GM12878 (cell line): Measurements from ENCODE around the gene ZNF106. TPM values are rescaled to one million over a fixed set of nuclear protein-coding genes. Genes with fewer than 3 reads are reported as not detected.

Experiments
- BHLHE40 ChIP-seq, 2 experiments: fragments of 450-650 bp in 1 of 2; IDR thresholded peaks; 2 replicates each; pipeline ENCODE4 v1.6.1; 2011 to 2017; ENCODE audit warnings: low read depth in 2 of 2, borderline replicate concordance in 1 of 2, improper control_type of control experiment in 1 of 2, low read length in 1 of 2, mild to moderate bottlenecking in 1 of 2
- CBX3 ChIP-seq: fragments of 200-600 bp; sonication (generic); IDR thresholded peaks from 2 replicates; pipeline ENCODE4 v1.6.1; 2016; ENCODE audit warnings: low read depth, borderline replicate concordance
- CHD2 ChIP-seq: IDR thresholded peaks from 2 replicates; pipeline ENCODE4 v1.6.1; 2011; ENCODE audit warnings: low read depth, low read length, improper control_type of control experiment, borderline replicate concordance
- ETV6 ChIP-seq, 2 experiments: fragments of 450-650 bp in 1 of 2; IDR thresholded peaks in 1 of 2; conservative IDR thresholded peaks in 1 of 2; 2 replicates each; pipeline ENCODE4 v1.6.1; 2014; ENCODE audit warnings: antibody characterized with exemption in 1 of 2, borderline replicate concordance in 1 of 2, low read depth in 1 of 2, mild to moderate bottlenecking in 1 of 2, moderate library complexity in 1 of 2
- HCFC1 ChIP-seq: fragments of 150-350 bp; IDR thresholded peaks from 2 replicates; pipeline ENCODE4 v1.6.1; 2014; ENCODE audit warnings: low read length
- IKZF1 ChIP-seq: fragments of 450-650 bp; conservative IDR thresholded peaks from 2 replicates; pipeline ENCODE4 v1.6.1; 2017; ENCODE audit warnings: antibody characterized with exemption, mild to moderate bottlenecking
- JUNB ChIP-seq: IDR thresholded peaks from 2 replicates; pipeline ENCODE4 v1.6.1; 2016; ENCODE audit warnings: antibody characterized with exemption, mild to moderate bottlenecking
- MXI1 ChIP-seq: fragments of 150-350 bp; IDR thresholded peaks from 2 replicates; pipeline ENCODE4 v1.6.1; 2011; ENCODE audit warnings: low read depth, mild to moderate bottlenecking, inconsistent platforms, low read length, improper control_type of control experiment
- NBN ChIP-seq: fragments of 450-650 bp; IDR thresholded peaks from 2 replicates; pipeline ENCODE4 v1.6.1; 2016
- NKRF ChIP-seq: fragments of 450-650 bp; conservative IDR thresholded peaks from 2 replicates; pipeline ENCODE4 v1.6.1; 2017; ENCODE audit warnings: mild to moderate bottlenecking, moderate library complexity
- NR2F1 ChIP-seq: fragments of 450-650 bp; conservative IDR thresholded peaks from 2 replicates; pipeline ENCODE4 v1.6.1; 2017; ENCODE audit warnings: mild to moderate bottlenecking
- PML ChIP-seq: IDR thresholded peaks from 2 replicates; pipeline ENCODE4 v1.6.1; 2012; ENCODE audit warnings: low read length, inconsistent platforms
- POLR2AphosphoS2 ChIP-seq: IDR thresholded peaks from 2 replicates; pipeline ENCODE4 v1.6.1; 2011; ENCODE audit warnings: low read depth, mild to moderate bottlenecking, low read length, improper control_type of control experiment, moderate library complexity
- RBBP5 ChIP-seq: fragments of 200-600 bp; sonication (generic); conservative IDR thresholded peaks from 2 replicates; pipeline ENCODE4 v1.6.1; 2016
- SIN3A ChIP-seq: IDR thresholded peaks from 2 replicates; pipeline ENCODE4 v1.6.1; 2012; ENCODE audit warnings: low read depth, low read length, improper control_type of control experiment
- SKIL ChIP-seq: fragments of 450-650 bp; IDR thresholded peaks from 2 replicates; pipeline ENCODE4 v1.6.1; 2017; ENCODE audit warnings: mild to moderate bottlenecking, low read depth, inconsistent platforms; ENCODE audit not compliant: poor library complexity, severe bottlenecking
- STAT1 ChIP-seq: fragments of 450-650 bp; conservative IDR thresholded peaks from 2 replicates; pipeline ENCODE4 v1.6.1; 2014; ENCODE audit warnings: antibody characterized with exemption, mild to moderate bottlenecking
- TAF1 ChIP-seq: IDR thresholded peaks from 2 replicates; pipeline ENCODE4 v1.6.1; 2011; ENCODE audit warnings: mild to moderate bottlenecking, low read depth, low read length, borderline replicate concordance
- ZNF24 ChIP-seq: fragments of 450-650 bp; IDR thresholded peaks from 2 replicates; pipeline ENCODE4 v1.6.1; 2017; ENCODE audit warnings: antibody characterized with exemption, mild to moderate bottlenecking
- ZNF687 ChIP-seq: fragments of 450-650 bp; IDR thresholded peaks from 2 replicates; pipeline ENCODE4 v1.6.1; 2017; ENCODE audit warnings: mild to moderate bottlenecking, moderate library complexity
- polyA plus RNA-seq, 11 experiments: library from polyadenylated mRNA; depleted of rRNA in 4 of 11; unstranded in 6 of 11; stranded (reverse) in 5 of 11; fragments of >200 nt; fragmentation: Nextera tagmentation in 4 of 11; fragmentation: Illumina TruSeq in 1 of 11; extraction: Ambion mirVana in 4 of 11; extraction: Trizol in 1 of 11; gene quantifications; 1 replicate in 1 of 11; 2 replicates in 10 of 11; pipeline versions ENCODE4 v1.2.1 to v1.2.3, GENCODE V29; 2011 to 2016; ENCODE audit warnings: inconsistent platforms in 2 of 11, missing spikeins in 2 of 11, low read depth in 1 of 11
- total RNA-seq, 4 experiments: library from RNA; depleted of rRNA in 3 of 4; stranded (reverse); fragments of >200 nt in 3 of 4; fragmentation: Illumina TruSeq in 1 of 4; extraction: Trizol in 1 of 4; gene quantifications; 2 replicates each; pipeline versions ENCODE4 v1.2.1 to v1.2.3, GENCODE V29; 2013 to 2021

The ZNF106 gene
- total and polyA plus RNA-seq, 10 of the 15 experiments (the other 5 are each of a cell fraction or from before 2014, with no cell fraction given) = 10.7 to 45.3 (median 32.5) TPM

GRCh38 chr15:42495361-42496212 is 4.6 kb upstream of the ZNF106 start, which contains the start of gene SNAP23 (continued):
- no peak for TF ChIP-seq CBX3
- peak; percentile 89 for TF ChIP-seq SIN3A
- TF ChIP-seq NR2F1 = no peak
- peak; percentile 73 for TF ChIP-seq IKZF1
- TF ChIP-seq TAF1 = peak; percentile 32; the same call in 1 of the 2 replicates
- no peak for TF ChIP-seq JUNB
- peak; percentile 29; the same call in 1 of the 2 replicates for TF ChIP-seq HCFC1
- peak; percentile 75; the same call in 1 of the 2 replicates for TF ChIP-seq PML
- TF ChIP-seq ETV6 (conservative IDR thresholded peaks at IDR 0.05 in 1 of 2, IDR thresholded peaks at IDR 0.05 in 1 of 2; ENCODE audit: borderline replicate concordance in 1 of 2, low read depth in 1 of 2) = no peak; a peak in 1 of 4 replicates
- TF ChIP-seq NKRF = peak; percentile 58
- TF ChIP-seq ZNF24 = no peak
- TF ChIP-seq ZNF687 = peak; percentile 26; the same call in 1 of the 2 replicates
- TF ChIP-seq BHLHE40 (IDR thresholded peaks at IDR 0.05; ENCODE audit: borderline replicate concordance in 1 of 2, low read depth in 2 of 2, low read length in 1 of 2) = 0 out of 4 replicates have a peak, but pooled peaks of 1 of the 2 experiments have one; percentile 21
- peak; percentile 53; the same call in 1 of the 2 replicates for TF ChIP-seq CHD2
- peak; percentile 93 for TF ChIP-seq MXI1
- no peak for TF ChIP-seq STAT1
- no peak for TF ChIP-seq RBBP5
- peak; percentile 33 for TF ChIP-seq SKIL
- peak; percentile 50; the same call in 1 of the 2 replicates for TF ChIP-seq POLR2AphosphoS2
- TF ChIP-seq NBN = peak; percentile 51; the same call in 1 of the 2 replicates
